GM18498 (cell line): Measurements from ENCODE around the gene REXO4.
"Not testable (repeated sequence)": the region's sequence is repeated elsewhere in the genome, so short reads cannot be mapped to it uniquely, and the experiment has no call there.

Experiments
- ATAC-seq: cut with Tn5 transposase; IDR thresholded peaks from one replicate; pipeline ENCODE4 v1.9.1; 2021; ENCODE audit warnings: mild to moderate bottlenecking, moderate library complexity; ENCODE audit not compliant: unreplicated experiment

REXO4 gene

DNA sequence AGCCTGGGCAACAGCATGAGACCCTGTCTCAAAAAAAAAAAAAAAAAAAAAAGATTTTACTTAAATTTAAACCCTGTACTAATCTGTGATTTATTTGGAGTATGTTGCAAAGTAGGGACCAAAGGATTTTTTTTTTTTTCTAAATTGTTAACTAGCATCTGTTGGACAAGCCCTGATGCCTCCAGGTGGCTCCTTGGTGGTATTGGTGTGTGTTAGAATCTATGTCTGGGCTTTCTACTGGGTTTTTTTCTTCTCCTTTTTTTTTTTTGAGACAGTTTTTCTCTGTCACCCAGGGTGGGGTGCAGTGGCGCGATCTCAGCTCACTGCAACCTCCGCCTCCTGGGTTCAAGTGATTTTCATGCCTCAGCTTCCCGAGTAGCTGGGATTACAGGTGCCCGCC lies 34.1 kb upstream of the REXO4 start:
- not testable (repeated sequence) for ATAC-seq

DNA sequence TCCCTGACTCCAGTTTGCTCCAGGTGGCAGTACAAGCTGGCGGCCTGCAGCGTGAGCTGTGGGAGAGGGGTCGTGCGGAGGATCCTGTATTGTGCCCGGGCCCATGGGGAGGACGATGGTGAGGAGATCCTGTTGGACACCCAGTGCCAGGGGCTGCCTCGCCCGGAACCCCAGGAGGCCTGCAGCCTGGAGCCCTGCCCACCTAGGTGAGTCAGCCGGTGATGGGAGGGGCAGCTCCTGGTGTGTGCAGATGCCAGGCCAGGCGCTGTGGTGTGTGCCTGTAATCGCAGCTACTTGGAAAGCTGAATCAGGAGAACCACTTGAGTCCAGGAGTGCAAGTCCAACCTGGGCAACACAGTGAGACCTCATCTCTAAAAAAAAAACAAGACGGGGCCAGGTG lies 31.9 kb upstream of the REXO4 start:
- no peak for ATAC-seq

DNA sequence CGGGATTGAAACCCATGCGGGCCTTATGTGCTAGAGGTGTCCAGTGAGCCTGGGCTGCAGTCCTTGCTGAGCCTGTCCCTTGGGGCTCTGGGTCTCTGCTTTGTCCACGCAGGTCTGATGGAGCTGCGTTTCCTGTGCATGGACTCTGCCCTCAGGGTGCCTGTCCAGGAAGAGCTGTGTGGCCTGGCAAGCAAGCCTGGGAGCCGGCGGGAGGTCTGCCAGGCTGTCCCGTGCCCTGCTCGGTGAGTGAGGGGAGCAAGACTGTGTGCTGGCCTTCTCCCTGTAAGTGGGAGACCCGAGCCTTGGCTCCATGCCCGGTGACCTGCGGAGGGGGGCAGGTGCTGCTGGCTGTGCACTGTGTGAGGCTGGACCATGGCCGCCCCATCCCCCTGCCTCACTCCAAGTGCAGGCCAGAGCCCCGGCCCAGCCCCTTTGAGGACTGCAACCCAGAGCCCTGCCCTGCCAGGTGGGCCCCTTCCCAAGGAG lies 30.7 kb upstream of the REXO4 start:
- ATAC-seq: no peak

DNA sequence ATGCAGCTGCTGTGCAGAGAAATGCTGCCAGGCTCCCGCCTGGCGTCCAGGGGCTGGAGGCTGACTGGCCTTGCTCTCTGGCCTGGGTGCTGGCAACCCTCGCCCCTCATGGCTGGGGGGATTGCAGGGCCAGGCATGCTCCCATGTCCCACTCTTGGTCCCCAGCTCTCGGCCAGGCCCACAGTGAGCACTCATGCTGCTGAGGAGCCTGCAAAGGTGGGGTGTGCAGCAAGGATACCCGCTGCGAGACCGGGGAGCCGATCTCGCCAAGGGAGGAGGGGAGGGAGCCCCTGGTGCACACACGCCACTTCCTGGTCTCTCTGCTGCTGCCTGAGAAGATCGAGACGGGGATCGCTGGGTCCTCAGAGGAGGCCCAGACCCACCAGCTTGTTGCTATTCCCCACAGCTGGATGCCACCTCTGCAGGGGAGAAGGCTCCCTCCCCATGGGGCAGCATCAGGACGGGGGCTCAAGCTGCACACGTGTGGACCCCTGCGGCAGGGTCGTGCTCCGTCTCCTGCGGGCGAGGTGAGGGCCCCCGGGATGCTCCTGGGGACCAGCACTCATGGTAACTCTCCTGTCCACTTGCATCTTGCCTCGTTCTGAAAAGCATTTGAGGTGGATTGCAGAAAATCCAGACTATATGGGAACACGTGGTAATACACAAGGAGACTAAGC lies 27.6 kb upstream of the REXO4 start:
- no peak for ATAC-seq

DNA sequence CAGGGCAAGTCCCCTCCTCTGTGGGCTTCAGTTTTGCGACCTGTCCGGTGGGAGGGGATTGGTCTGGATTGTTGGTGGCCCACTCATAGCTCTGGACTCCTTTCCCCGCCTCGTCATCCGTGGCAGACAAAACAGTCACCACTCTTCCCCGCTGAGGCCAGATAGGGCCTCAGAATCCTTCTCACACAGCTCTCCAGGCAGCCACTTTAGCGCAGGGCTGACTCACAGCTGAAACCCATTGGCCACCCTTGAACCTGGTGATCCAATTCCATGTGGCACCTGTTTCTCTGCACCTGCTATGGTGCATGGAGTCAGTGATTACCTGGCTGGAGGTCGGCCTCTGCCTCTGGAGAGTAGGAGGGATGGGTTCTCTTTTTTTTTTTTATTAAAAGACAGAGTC lies 26.2 kb upstream of the REXO4 start:
- ATAC-seq: no peak

DNA sequence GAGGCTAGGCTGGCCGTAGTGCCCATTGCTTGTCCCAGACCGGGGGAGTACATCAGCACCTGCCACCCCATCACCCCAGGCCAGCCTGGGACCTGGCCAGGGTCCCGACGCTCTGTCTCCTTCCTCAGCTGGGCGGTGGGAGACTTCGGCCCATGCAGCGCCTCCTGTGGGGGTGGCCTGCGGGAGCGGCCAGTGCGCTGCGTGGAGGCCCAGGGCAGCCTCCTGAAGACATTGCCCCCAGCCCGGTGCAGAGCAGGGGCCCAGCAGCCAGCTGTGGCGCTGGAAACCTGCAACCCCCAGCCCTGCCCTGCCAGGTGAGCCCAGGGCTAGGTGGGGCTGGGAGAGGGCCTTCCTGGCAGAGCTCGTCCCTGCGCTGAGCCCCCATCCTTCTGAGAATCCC lies 25.4 kb upstream of the REXO4 start:
- ATAC-seq: no peak

DNA sequence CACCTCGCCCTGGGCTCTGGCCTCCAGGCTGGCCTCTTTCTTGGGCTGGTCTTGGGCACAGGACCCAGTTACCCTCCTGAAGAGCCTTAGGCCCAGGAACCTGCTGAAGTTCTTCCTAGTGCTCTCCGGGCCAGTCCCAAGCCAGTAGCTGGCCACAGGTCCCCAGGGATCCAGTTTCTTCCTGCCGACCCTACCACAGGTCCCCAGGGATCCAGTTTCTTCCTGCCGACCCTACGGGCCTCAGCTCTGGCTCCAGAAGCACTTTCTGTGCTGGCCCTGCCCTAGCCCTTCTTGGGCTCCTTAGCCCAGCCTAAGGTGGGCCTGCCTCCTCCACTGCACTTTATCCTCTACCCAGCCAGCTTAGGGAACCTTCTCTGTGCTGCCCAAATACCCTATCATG lies 23.8 kb upstream of the REXO4 start:
- ATAC-seq: no peak

DNA sequence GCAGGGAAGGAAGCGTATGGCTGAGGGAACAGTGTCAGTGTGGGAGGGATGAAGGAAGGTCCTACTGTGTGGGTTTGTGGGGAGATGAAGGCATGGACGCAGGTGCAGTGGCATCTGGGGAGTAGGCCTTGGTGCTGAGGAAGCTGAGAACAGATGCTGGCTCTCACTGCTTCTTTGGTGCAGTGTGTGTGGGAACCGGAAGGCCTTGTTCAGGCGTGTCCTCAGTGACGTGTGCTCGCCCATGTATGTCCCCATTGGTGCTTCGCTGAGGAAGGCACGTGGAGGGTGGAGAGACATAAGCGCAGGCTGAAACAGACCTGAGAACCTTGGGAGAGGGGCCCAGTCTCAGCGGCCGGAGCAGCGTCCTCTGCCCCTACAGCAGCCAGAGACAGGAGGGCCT lies 23.1 kb upstream of the REXO4 start:
- ATAC-seq: no peak

DNA sequence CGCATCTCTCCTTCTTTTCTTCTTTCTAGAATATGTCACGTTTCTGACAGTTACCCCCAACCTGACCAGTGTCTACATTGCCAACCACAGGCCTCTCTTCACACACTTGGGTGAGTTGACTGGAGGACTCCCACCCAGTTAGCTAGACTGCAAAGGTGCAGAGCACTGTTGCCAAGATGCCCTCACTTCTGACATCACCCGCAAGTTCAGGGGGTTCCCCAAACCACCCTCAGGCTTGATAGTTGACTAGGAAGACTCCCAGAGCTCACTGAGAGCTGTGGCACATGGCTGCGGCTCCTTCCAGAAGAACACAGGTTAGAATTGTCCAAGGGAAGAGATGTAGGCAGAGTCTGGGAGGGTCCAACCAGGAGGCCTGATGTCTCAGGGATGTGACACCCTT lies 21.5 kb upstream of the REXO4 start:
- no peak for ATAC-seq

DNA sequence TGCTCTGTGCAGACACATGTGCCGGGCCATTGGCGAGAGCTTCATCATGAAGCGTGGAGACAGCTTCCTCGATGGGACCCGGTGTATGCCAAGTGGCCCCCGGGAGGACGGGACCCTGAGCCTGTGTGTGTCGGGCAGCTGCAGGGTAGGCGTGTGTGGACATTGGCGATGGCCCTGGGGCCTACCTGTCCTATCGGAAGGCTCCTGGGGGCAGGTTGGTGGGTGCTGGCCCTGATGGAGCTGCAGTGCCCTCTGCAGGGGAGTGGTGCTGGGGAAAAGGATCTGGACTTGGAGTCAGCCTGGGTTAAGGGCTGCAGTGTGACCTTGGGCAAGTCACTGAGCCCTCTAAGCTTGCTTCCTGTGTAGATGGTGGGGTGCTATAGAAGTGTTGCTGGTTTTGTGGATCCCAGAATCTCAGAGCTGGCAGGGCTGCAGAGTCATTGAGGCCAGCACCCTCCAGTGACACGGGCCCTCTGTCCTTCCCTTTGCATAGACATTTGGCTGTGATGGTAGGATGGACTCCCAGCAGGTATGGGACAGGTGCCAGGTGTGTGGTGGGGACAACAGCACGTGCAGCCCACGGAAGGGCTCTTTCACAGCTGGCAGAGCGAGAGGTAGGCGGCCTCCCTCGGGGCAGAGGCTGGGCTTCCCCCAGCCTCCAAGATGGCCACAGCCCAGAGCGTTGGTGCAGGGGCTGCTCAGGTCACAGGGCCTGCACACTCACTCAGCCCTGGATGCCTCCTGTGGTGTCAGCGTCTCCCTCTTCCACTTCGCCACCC lies 20.1 kb upstream of the REXO4 start:
- no peak for ATAC-seq

DNA sequence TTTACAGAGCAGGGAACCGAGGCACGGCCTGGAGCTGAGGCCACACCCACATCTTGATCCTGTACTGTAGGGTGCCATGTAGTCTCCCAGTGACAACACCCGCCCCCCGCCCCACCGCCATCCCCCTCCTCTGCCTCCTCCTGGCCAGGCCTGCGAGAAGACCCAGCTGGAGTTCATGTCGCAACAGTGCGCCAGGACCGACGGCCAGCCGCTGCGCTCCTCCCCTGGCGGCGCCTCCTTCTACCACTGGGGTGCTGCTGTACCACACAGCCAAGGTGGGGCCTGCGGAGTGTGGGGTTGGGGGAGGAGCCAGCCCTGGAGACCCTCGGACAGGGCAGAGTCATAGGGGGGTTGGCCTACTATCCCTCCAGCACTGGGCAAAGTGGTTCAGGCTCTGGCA lies 18.9 kb upstream of the REXO4 start:
- no peak for ATAC-seq

DNA sequence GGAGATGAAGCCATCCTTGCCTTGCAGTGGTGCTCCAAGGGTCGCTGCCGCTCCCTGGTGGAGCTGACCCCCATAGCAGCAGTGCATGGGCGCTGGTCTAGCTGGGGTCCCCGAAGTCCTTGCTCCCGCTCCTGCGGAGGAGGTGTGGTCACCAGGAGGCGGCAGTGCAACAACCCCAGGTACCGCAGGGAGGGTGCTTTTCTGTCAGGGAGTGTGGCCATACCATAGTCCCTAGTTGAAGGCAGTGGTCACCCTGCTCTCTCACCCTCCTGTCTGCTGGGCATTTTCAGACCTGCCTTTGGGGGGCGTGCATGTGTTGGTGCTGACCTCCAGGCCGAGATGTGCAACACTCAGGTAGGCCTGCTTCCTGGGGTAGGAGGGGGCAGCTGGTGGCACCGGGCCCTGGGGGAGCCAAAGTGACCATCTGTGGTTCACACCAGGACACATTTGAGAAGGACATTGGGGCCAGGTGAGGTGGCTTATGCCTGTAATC lies 15.6 kb upstream of the REXO4 start:
- ATAC-seq: no peak

DNA sequence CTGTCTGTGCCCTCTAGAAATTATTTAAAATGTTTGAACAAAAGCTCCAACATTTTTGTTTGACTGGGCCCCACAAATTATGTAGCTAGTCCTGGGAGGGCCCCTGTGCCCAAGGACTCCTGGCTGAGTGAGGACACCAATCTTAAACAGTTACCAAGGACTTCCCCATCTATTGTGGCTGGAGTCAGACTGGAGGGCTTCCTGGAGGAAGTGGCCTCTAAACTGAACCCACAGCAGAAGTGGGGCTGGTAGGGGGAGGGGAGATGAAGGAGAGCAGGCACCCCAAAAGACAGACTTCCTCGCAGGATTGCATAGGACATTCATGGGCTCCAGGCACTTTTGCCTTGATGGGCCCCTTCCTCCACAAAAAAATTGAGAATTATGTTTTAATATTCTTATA lies 12.4 kb upstream of the REXO4 start:
- ATAC-seq: no peak

DNA sequence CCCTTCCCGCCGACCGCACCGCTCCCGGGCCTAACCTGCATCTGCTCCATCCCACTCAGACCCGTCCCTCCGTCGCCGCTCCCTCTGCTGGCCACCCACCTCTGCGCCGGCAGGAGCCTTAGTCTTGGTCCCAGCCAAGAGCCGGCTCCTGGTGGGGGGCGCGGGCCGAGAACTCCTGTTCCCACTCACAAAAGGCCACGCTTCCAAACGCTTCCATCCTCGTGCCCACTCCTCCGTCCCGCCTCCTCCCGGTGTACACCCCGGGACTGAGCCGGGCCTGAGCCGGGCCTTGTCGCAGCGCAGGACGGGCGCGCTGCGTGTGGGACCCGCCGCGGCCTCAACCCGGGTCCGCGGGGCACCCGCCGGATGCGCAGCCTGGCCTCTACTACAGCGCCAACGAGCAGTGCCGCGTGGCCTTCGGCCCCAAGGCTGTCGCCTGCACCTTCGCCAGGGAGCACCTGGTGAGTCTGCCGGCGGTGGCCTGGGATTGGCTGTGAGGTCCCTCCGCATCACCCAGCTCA lies 11.9 kb upstream of the REXO4 start:
- no peak for ATAC-seq

DNA sequence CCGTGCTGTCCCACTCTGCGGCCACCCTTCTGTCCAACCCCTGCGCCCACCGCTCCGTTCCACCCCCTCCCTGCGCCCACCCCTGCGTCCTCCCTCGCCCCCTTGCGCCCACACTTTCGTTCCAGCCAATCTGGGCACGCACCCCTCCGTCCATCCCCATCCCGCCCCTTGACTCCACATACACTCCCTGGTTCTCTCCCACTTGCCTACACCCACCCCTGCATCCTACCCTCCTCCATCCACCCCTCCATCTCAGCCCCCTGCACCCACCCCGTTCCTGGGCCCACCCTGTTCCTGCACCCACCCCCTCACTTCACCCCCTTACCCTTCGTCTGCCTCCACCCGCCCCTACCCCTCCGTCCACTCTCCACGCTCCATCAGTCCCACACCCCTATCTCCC lies 11.4 kb upstream of the REXO4 start:
- ATAC-seq: no peak

DNA sequence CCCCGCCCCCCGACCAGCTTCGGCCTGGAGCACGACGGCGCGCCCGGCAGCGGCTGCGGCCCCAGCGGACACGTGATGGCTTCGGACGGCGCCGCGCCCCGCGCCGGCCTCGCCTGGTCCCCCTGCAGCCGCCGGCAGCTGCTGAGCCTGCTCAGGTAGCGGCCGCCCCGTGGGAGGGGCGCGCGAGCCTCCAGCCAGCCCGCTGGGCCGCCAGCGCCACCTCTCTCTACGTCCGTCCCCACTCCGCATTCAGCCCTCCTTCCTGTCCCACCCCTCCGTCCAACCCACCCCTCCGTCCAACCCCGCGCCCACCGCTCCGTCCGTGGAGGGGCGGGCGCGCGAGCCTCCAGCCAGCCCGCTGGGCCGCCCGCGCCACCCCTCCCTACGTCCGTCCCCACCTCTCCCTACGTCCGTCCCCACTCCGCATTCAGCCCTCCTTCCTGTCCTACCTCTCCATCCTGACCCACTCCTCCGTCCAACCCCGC lies 10.8 kb upstream of the REXO4 start:
- ATAC-seq: no peak

DNA sequence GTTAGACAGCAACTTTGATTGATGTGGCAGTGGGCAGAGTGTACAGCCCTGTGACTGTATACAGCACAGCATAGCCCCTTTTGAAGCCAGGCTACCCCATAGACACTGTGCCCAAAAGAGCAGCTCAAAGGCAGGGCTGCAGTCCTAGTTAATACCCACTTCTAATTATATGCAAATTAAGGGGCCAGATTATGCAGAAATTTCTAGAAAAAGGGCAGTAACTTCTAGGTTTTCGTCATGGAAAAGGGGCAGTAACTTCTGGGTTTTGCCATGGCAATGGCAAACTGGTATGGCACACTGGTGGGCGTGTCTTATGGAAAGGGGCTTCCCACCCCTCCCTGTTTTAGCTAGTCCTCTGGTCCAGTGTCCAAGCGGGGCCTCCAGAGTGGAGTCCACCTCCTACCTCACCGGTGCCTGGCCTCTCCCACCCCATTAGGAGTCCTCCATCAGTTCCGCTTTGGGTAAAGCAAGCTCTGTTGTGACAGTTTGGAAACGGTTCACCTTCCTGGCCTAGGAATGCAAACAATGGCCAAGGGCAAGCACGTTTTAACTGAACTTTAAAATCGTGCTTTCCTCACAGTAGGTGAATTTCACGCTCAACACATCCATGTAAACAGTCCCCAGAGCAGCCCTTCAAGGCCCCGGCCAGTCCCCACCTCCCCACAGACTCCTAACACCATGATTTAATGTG lies 10.0 kb upstream of the REXO4 start:
- no peak for ATAC-seq

DNA sequence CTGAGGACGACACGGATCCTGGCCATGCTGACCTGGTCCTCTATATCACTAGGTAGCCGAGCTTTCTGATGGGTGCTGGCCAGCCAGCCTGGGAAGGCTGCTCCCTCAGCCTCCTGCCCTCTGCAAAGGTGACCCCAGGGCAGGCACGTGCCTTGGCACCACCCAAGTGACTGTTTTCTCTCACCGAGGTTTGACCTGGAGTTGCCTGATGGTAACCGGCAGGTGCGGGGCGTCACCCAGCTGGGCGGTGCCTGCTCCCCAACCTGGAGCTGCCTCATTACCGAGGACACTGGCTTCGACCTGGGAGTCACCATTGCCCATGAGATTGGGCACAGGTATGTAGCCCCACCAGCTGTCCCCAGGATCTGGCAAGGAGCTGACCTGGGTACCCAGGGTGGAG lies 8.2 kb upstream of the REXO4 start:
- ATAC-seq: no peak

DNA sequence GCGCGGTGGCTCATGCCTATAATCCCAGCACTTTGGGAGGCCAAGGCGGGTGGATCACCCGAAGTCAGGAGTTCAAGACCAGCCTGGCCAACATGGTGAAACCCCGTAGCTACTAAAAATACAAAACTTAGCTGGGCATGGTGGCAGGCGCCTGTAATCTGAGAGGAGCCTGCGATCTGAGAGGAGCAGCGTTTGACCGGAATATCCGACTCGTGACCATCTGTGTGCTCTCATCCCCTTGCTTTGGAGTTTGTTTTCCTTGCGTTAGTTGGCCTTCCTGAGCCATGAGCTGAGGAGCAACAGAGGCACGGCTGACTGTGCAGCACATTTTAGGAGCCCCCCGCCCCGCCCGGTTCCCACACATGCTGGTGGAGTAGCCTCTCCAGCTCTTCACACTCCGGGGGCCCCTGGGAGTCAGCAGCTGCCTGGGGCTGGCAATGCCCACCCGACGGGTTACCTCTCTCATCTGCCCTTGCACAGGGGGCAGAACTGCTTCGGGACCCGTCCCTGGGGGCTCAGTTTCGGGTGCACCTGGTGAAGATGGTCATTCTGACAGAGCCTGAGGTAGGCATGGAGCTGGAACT lies 7.3 kb upstream of the REXO4 start:
- no peak for ATAC-seq

DNA sequence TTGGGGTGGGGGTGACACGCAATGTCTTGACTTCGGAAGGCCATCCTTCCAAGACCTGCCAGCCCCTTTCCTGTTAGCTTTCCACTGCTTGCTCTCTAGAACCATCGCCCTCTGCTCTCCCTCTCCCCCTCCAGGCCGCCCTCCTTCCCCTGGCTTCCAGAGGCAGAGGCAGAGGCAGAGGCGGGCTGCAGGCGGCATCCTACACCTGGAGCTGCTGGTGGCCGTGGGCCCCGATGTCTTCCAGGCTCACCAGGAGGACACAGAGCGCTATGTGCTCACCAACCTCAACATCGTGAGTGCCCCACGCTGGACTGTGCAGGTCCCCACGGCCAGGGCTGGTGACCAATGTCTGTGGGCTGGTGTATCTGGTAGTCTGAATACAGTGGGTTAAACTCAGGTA lies 6.4 kb upstream of the REXO4 start:
- ATAC-seq: no peak

DNA sequence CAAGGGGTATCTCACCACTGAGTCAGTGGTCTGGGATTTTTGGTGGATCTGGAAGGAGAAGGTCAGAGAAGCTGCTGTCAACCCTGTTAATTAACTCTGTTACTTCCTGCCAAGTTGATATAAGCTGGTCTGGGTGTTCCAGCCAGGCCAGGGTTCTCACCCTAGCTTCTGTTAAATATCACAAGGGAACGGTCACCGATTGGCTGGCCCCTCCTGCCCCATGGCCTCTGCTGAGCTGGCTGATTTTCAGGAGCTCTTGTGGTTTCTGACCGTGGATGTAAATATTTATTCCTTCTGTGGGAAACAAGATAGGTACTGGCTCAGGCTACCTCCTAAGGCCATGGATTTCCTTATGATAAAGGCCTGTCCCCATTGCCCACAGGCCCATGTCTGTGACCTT lies 5.4 kb upstream of the REXO4 start:
- no peak for ATAC-seq
